ENCODE data around the gene ORM1.

GRCh38 chr9:114301798-114302565, 20.9 kb upstream of the ORM1 start:
- TF ChIP-seq REST (tag by site-specific recombination; IDR thresholded peaks at IDR 0.05) (no peak), ZEB2 (tag by site-specific recombination; IDR thresholded peaks at IDR 0.05) (no peak), CTCF (tag by site-specific recombination; IDR thresholded peaks at IDR 0.05) (no peak)

Measured in HEK293 (cell line).